ENCODE data around the gene TASL. TPM values are rescaled to one million over a fixed set of nuclear protein-coding genes. Genes with fewer than 3 reads are reported as not detected.
"Not testable (repeated sequence)": the region's sequence is repeated elsewhere in the genome, so short reads cannot be mapped to it uniquely, and the experiment has no call there.

The TASL gene
- total and polyA plus RNA-seq, 2 donors (not counting 3 experiments of a cell fraction or from before 2014, with no cell fraction given) = not detected

GRCh38 chrX:30563070-30563469 is 14.5 kb downstream of the TASL start:
- H3K9ac ChIP-seq (replicated peaks; ENCODE audit: extremely low read depth, insufficient read depth, low read length); H3K27me3 ChIP-seq (ENCODE audit: control insufficient read depth in 2 of 2, insufficient read depth in 2 of 2, low read length in 2 of 2); H4K20me1 ChIP-seq (replicated peaks; ENCODE audit: control insufficient read depth, extremely low read depth, insufficient read depth, low read length); dilution Hi-C loops (cut with MboI; ENCODE audit: extremely low pct_ligation_motif_present, low sequenced_read_pairs); H3K4me3 ChIP-seq (replicated peaks in 1 of 3; ENCODE audit: insufficient read depth in 1 of 3, low read depth in 1 of 3, low read length in 3 of 3); CTCF ChIA-PET; H3K9me3 ChIP-seq (replicated peaks; ENCODE audit: control insufficient read depth, insufficient read depth, low read length); POLR2A ChIA-PET; BruUV-seq (replicated peaks); H3K36me3 ChIP-seq (ENCODE audit: control insufficient read depth in 2 of 2, extremely low read depth in 1 of 2, insufficient read depth in 2 of 2, low read length in 2 of 2); H3K9me1 ChIP-seq (replicated peaks; ENCODE audit: control insufficient read depth, extremely low read depth, insufficient read depth, low read length); DNase-seq (ENCODE audit: low read depth, low spot score); H3K4me2 ChIP-seq (ENCODE audit: insufficient read depth, low read length); intact Hi-C loops (cut with micrococcal nuclease); H3K27ac ChIP-seq (ENCODE audit: insufficient read depth, low read depth, low read length); H3K4me1 ChIP-seq (ENCODE audit: control insufficient read depth, extremely low read depth, insufficient read depth, low read length); H2AFZ ChIP-seq (ENCODE audit: low read depth, low read length); H3K79me2 ChIP-seq (ENCODE audit: control insufficient read depth, insufficient read depth, low read length); FAIRE-seq: not testable (repeated sequence)

- Histone ChIP-seq H3K9me3 (replicated peaks; ENCODE audit: control insufficient read depth, insufficient read depth, low read length) (no peaks in the 10 kb centered on the region), H3K27ac (ENCODE audit: insufficient read depth, low read depth, low read length) (no peak overlapping the region), H3K4me1 (ENCODE audit: control insufficient read depth, extremely low read depth, insufficient read depth, low read length) (no peaks in the 10 kb centered on the region), H3K27me3 (ENCODE audit: control insufficient read depth in 2 of 2, insufficient read depth in 2 of 2, low read length in 2 of 2) (no peaks in the 10 kb centered on the region), H3K9me1 (replicated peaks; ENCODE audit: control insufficient read depth, extremely low read depth, insufficient read depth, low read length) (no peaks in the 10 kb centered on the region), H4K20me1 (replicated peaks; ENCODE audit: control insufficient read depth, extremely low read depth, insufficient read depth, low read length) (no peaks in the 10 kb centered on the region), H2AFZ (ENCODE audit: low read depth, low read length) (no peak overlapping the region), H3K36me3 (ENCODE audit: control insufficient read depth in 2 of 2, extremely low read depth in 1 of 2, insufficient read depth in 2 of 2, low read length in 2 of 2) (no peaks in the 10 kb centered on the region), H3K4me2 (ENCODE audit: insufficient read depth, low read length) (no peak overlapping the region), H3K9ac (replicated peaks; ENCODE audit: extremely low read depth, insufficient read depth, low read length) (no peak overlapping the region), H3K79me2 (ENCODE audit: control insufficient read depth, insufficient read depth, low read length) (no peaks in the 10 kb centered on the region), H3K4me3 (replicated peaks in 1 of 3; ENCODE audit: insufficient read depth in 1 of 3, low read depth in 1 of 3, low read length in 3 of 3) (no peak overlapping the region)
- ChIA-PET POLR2A (no interaction called here), CTCF (no interaction called here)
- no peak for TF ChIP-seq GATA2 (IDR thresholded peaks at IDR 0.05; ENCODE audit: insufficient read depth, insufficient read length, low read depth, low read length)
- DNase-seq (ENCODE audit: low read depth, low spot score) (no peak), FAIRE-seq (no peak)
- dilution Hi-C loops (cut with MboI; ENCODE audit: extremely low pct_ligation_motif_present, low sequenced_read_pairs) = no loop called here
- intact Hi-C loops (cut with micrococcal nuclease) = no loop called here
- BruUV-seq (replicated peaks) = no TSS peak
Observed at GRCh38 chrX:30561191-30561590, 16.4 kb downstream of the TASL start.

DNA sequence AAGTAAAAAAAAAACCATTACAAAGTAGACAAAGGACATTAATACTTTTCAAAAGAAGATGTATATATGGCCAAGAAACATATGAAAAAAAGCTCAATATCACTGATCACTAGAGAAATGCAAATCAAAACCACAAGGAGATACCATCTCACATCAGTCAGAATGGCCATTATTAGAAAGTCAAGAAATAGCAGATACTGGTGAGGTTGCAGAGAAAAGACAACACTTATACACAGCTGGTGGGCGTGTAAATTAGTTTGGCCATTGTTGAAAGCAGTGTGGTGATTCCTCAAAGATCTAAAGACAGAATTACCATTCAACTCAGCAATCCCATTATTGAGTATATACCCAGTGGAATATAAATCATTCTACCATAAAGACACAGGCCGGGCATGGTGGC is 39.3 kb downstream of the TASL start:
- TF ChIP-seq GATA2 (IDR thresholded peaks at IDR 0.05; ENCODE audit: insufficient read depth, insufficient read length, low read depth, low read length) (no peak), POLR2AphosphoS5 (IDR thresholded peaks at IDR 0.05; ENCODE audit: insufficient read depth, low read depth, low read length) (no peak), FOS (IDR thresholded peaks at IDR 0.05; ENCODE audit: borderline replicate concordance, insufficient read depth, low read length) (no peak), EZH2 (IDR thresholded peaks at IDR 0.05; ENCODE audit: borderline replicate concordance, low read depth, low read length, severe bottlenecking) (no peak), MYC (IDR thresholded peaks at IDR 0.05; ENCODE audit: low read depth, low read length) (no peak)
- TF ChIP-seq, protein P1, sequence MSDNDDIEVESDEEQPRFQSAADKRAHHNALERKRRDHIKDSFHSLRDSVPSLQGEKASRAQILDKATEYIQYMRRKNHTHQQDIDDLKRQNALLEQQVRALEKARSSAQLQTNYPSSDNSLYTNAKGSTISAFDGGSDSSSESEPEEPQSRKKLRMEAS (IDR thresholded peaks at IDR 0.05; ENCODE audit: insufficient read depth, insufficient read length) = no peak
- dilution Hi-C loops (cut with MboI; ENCODE audit: extremely low pct_ligation_motif_present, low sequenced_read_pairs) (no loop called here), intact Hi-C loops (cut with micrococcal nuclease) (no loop called here)
- H3K9ac ChIP-seq (replicated peaks; ENCODE audit: extremely low read depth, insufficient read depth, low read length) = no peak overlapping the region
- no peaks in the 10 kb centered on the region for H4K20me1 ChIP-seq (replicated peaks; ENCODE audit: control insufficient read depth, extremely low read depth, insufficient read depth, low read length)
- no peak overlapping the region for H2AFZ ChIP-seq (ENCODE audit: low read depth, low read length)
- no peak for DNase-seq (ENCODE audit: low read depth, low spot score)
- H3K79me2 ChIP-seq (ENCODE audit: control insufficient read depth, insufficient read depth, low read length) = no peaks in the 10 kb centered on the region
- H3K9me1 ChIP-seq (replicated peaks; ENCODE audit: control insufficient read depth, extremely low read depth, insufficient read depth, low read length) = no peaks in the 10 kb centered on the region
- H3K4me2 ChIP-seq (ENCODE audit: insufficient read depth, low read length) = no peak overlapping the region
- BruUV-seq (replicated peaks) = no TSS peak
- POLR2A ChIA-PET = no interaction called here
- no peaks in the 10 kb centered on the region for H3K4me1 ChIP-seq (ENCODE audit: control insufficient read depth, extremely low read depth, insufficient read depth, low read length)
- no peaks in the 10 kb centered on the region for H3K9me3 ChIP-seq (replicated peaks; ENCODE audit: control insufficient read depth, insufficient read depth, low read length)
- no peak for FAIRE-seq
- H3K36me3 ChIP-seq (ENCODE audit: control insufficient read depth in 2 of 2, extremely low read depth in 1 of 2, insufficient read depth in 2 of 2, low read length in 2 of 2) = no peaks in the 10 kb centered on the region
- H3K27ac ChIP-seq (ENCODE audit: insufficient read depth, low read depth, low read length) = no peak overlapping the region
- no peaks in the 10 kb centered on the region for H3K27me3 ChIP-seq (ENCODE audit: control insufficient read depth in 2 of 2, insufficient read depth in 2 of 2, low read length in 2 of 2)
- CTCF ChIA-PET = no interaction called here
- H3K4me3 ChIP-seq (replicated peaks in 1 of 3; ENCODE audit: insufficient read depth in 1 of 3, low read depth in 1 of 3, low read length in 3 of 3) = no peak overlapping the region

All from endothelial cell of umbilical vein (primary cell).